Fibroblast of lung (primary cell): ENCODE data around the gene SPRYD4. TPM values are rescaled to one million over a fixed set of nuclear protein-coding genes. Genes with fewer than 3 reads are reported as not detected.

Experiments
- DNase-seq, 2 donors: peaks; one replicate each; pipeline versions ENCODE4 v3.0.0 to v3.0.0-alpha.2; 2010; ENCODE audit warnings: low read depth in 2 of 2
- H2AFZ ChIP-seq: 2 replicates; pipeline ENCODE4 v1.5.1; 2012; ENCODE audit warnings: low read length, control low read depth, inconsistent platforms
- H3K27ac ChIP-seq: 2 replicates; pipeline ENCODE4 v1.5.1; 2011; ENCODE audit warnings: low read length, control low read depth; ENCODE audit not compliant: insufficient read depth
- H3K27me3 ChIP-seq: 2 replicates; pipeline ENCODE4 v1.5.1; 2011; ENCODE audit warnings: mild to moderate bottlenecking, low read length; ENCODE audit not compliant: control insufficient read depth, insufficient read depth
- H3K36me3 ChIP-seq: 2 replicates; pipeline ENCODE4 v1.5.1; 2011; ENCODE audit warnings: low read length; ENCODE audit not compliant: control insufficient read depth, insufficient read depth
- H3K4me1 ChIP-seq: 2 replicates; pipeline ENCODE4 v1.5.1; 2011; ENCODE audit warnings: low read length; ENCODE audit not compliant: control insufficient read depth, insufficient read depth; ENCODE audit errors: extremely low read depth
- H3K4me2 ChIP-seq: 2 replicates; pipeline ENCODE4 v1.5.1; 2011; ENCODE audit warnings: low read length, control low read depth; ENCODE audit not compliant: insufficient read depth; ENCODE audit errors: extremely low read depth
- H3K4me3 ChIP-seq, 4 experiments: fragments of 200-600 bp in 1 of 4; sonication (generic) in 1 of 4; replicated peaks in 1 of 4; 2 replicates each; pipeline ENCODE4 v1.5.1; 2011 to 2016; ENCODE audit warnings: low read length in 4 of 4, low read depth in 3 of 4, mild to moderate bottlenecking in 3 of 4, control low read depth in 2 of 4, inconsistent platforms in 1 of 4, mixed read lengths in 1 of 4; ENCODE audit not compliant: insufficient read depth in 1 of 4; ENCODE audit errors: control extremely low read depth in 1 of 4
- H3K79me2 ChIP-seq: 2 replicates; pipeline ENCODE4 v1.5.1; 2012; ENCODE audit warnings: mild to moderate bottlenecking, low read length, inconsistent platforms; ENCODE audit not compliant: control insufficient read depth, insufficient read depth
- H3K9ac ChIP-seq: 2 replicates; pipeline ENCODE4 v1.5.1; 2011; ENCODE audit warnings: mild to moderate bottlenecking, low read length, control low read depth; ENCODE audit not compliant: insufficient read depth
- H3K9me3 ChIP-seq: 2 replicates; pipeline ENCODE4 v1.5.1; 2012; ENCODE audit warnings: low read depth, low read length; ENCODE audit not compliant: control insufficient read depth, insufficient read depth
- H4K20me1 ChIP-seq: 2 replicates; pipeline ENCODE4 v1.5.1; 2011; ENCODE audit warnings: low read length; ENCODE audit not compliant: control insufficient read depth, insufficient read depth; ENCODE audit errors: extremely low read depth
- CTCF ChIP-seq, 2 donors: IDR thresholded peaks in 1 of 2; conservative IDR thresholded peaks in 1 of 2; 1 replicate in 1 of 2; 2 replicates in 1 of 2; pipeline ENCODE4 v1.5.1; 2011 to 2012; ENCODE audit warnings: low read length in 2 of 2, control low read depth in 1 of 2, inconsistent platforms in 1 of 2, low read depth in 1 of 2, mild to moderate bottlenecking in 1 of 2
- EZH2 ChIP-seq: IDR thresholded peaks from 2 replicates; pipeline ENCODE4 v1.5.1; 2012; ENCODE audit warnings: low read length, control low read depth, mild to moderate bottlenecking; ENCODE audit errors: missing control alignments
- polyA plus RNA-seq, 2 donors: library from polyadenylated mRNA; depleted of rRNA in 1 of 2; stranded (reverse) in 1 of 2; unstranded in 1 of 2; fragments of >200 nt; gene quantifications; 2 replicates each; pipeline ENCODE4 v1.2.1, GENCODE V29; 2011 to 2012; ENCODE audit warnings: missing spikeins in 1 of 2
- total RNA-seq: library from RNA; depleted of rRNA; stranded (reverse); fragments of >200 nt; gene quantifications from 2 replicates; pipeline ENCODE4 v1.2.1, GENCODE V29; 2014

The SPRYD4 gene
- total and polyA plus RNA-seq, 2 donors (not counting 1 experiment from before 2014, with no cell fraction given), result 1.7 to 2.1 TPM

- H3K36me3 ChIP-seq, result no peaks in the 10 kb centered on the region
- H3K4me1 ChIP-seq, result peaks cover under 1% of the 10 kb centered on the region
Observed at GRCh38 chr12:56474389-56474788, 6.0 kb downstream of the SPRYD4 start.

GRCh38 chr12:56476143-56476542, 7.8 kb downstream of the SPRYD4 start:
- H3K4me3 ChIP-seq, result no peak overlapping the region
- no peak for DNase-seq
- H3K27ac ChIP-seq, result no peak overlapping the region
- H3K36me3 ChIP-seq, result no peaks in the 10 kb centered on the region
- H4K20me1 ChIP-seq, result no peaks in the 10 kb centered on the region
- no peaks in the 10 kb centered on the region for H3K4me1 ChIP-seq
- no peaks in the 10 kb centered on the region for H3K79me2 ChIP-seq
- H3K9me3 ChIP-seq, result no peaks in the 10 kb centered on the region
- H3K27me3 ChIP-seq, result no peaks in the 10 kb centered on the region
- no peak overlapping the region for H3K4me2 ChIP-seq
- TF ChIP-seq EZH2 (no peak), CTCF (conservative IDR thresholded peaks at IDR 0.05 in 1 of 2, IDR thresholded peaks at IDR 0.05 in 1 of 2; ENCODE audit: low read depth in 1 of 2, low read length in 2 of 2) (no peak)
- no peak overlapping the region for H2AFZ ChIP-seq
- no peak overlapping the region for H3K9ac ChIP-seq

More at GRCh38 chr12:56474389-56474788, 6.0 kb downstream of the SPRYD4 start:
- H3K9me3 ChIP-seq, result no peaks in the 10 kb centered on the region
- H4K20me1 ChIP-seq, result no peaks in the 10 kb centered on the region
- H3K79me2 ChIP-seq, result peaks cover under 1% of the 10 kb centered on the region
- no peaks in the 10 kb centered on the region for H3K27me3 ChIP-seq
- H3K4me3 ChIP-seq, result no peak overlapping the region
- DNase-seq, result no peak
- no peak overlapping the region for H2AFZ ChIP-seq
- no peak overlapping the region for H3K4me2 ChIP-seq
- H3K27ac ChIP-seq, result no peak overlapping the region
- TF ChIP-seq CTCF (conservative IDR thresholded peaks at IDR 0.05 in 1 of 2, IDR thresholded peaks at IDR 0.05 in 1 of 2; ENCODE audit: low read depth in 1 of 2, low read length in 2 of 2), result no peak
- no peak for TF ChIP-seq EZH2
- no peak overlapping the region for H3K9ac ChIP-seq

GRCh38 chr12:56476972-56477432, 8.6 kb downstream of the SPRYD4 start:
- H3K27ac ChIP-seq, result no peak overlapping the region
- no peaks in the 10 kb centered on the region for H3K9me3 ChIP-seq
- H2AFZ ChIP-seq, result no peak overlapping the region
- H3K4me1 ChIP-seq, result no peaks in the 10 kb centered on the region
- no peak overlapping the region for H3K4me2 ChIP-seq
- no peak for DNase-seq
- no peaks in the 10 kb centered on the region for H3K79me2 ChIP-seq
- no peak for TF ChIP-seq CTCF (conservative IDR thresholded peaks at IDR 0.05 in 1 of 2, IDR thresholded peaks at IDR 0.05 in 1 of 2; ENCODE audit: low read depth in 1 of 2, low read length in 2 of 2)
- H3K4me3 ChIP-seq, result no peak overlapping the region
- no peaks in the 10 kb centered on the region for H3K27me3 ChIP-seq
- H3K9ac ChIP-seq, result no peak overlapping the region
- H3K36me3 ChIP-seq, result no peaks in the 10 kb centered on the region
- no peaks in the 10 kb centered on the region for H4K20me1 ChIP-seq
